HepG2 (cell line): ENCODE measurements around the gene MGLL. TPM values are rescaled to one million over a fixed set of nuclear protein-coding genes. Genes with fewer than 3 reads are reported as not detected.

ENCODE experiments used
- ATAC-seq: fragments of 200-7000 bp; cut with Tn5 transposase; 3 replicates; pipeline ENCODE4 v1.9.1; 2020; ENCODE audit warnings: mild to moderate bottlenecking, moderate library complexity
- BruUV-seq: library from RNA; stranded (reverse); fragments of 400-500 nt; replicated peaks from 2 replicates; lab custom pipeline; 2021; lab: Mats Ljungman, UMichigan
- CTCF ChIA-PET: fragments of 300-600 bp; formaldehyde crosslinking; extraction: SDS; loops from one replicate; lab custom pipeline; 2021; ENCODE audit warnings: low total read pairs, inconsistent platforms, low intra/inter-chr PET ratio; lab: Yijun Ruan, JAX
- POLR2A ChIA-PET: fragments of 350-600 bp; sonication (Branson Sonifier 250); formaldehyde crosslinking; loops from one replicate; lab custom pipeline; 2020; ENCODE audit warnings: antibody characterized with exemption, inconsistent platforms; lab: Yijun Ruan, JAX
- DNase-seq: peaks from one replicate; pipeline ENCODE4 v3.0.0-alpha.2; 2015; ENCODE audit warnings: low spot score
- FAIRE-seq: peaks from 3 replicates; lab custom pipeline; 2011; peaks lifted over from hg19 to GRCh38; lab: Jason Lieb, UNC
- H2AFZ ChIP-seq: one replicate; pipeline ENCODE4 v1.6.1; 2011; ENCODE audit warnings: low read length, inconsistent platforms
- H3K27ac ChIP-seq: fragments of 300-600 bp; 3 replicates; pipeline ENCODE4 v1.8.0; 2011; ENCODE audit warnings: mixed run types, mild to moderate bottlenecking, mixed read lengths, low read length, inconsistent platforms; ENCODE audit not compliant: insufficient read depth; ENCODE audit errors: extremely low read length
- H3K27me3 ChIP-seq, 2 experiments: fragments of 200-600 bp in 1 of 2; 2 replicates in 1 of 2; 3 replicates in 1 of 2; pipeline versions ENCODE4 v1.6.0 to v1.8.0; 2011; ENCODE audit warnings: low read length in 2 of 2, mild to moderate bottlenecking in 2 of 2, moderate library complexity in 2 of 2, inconsistent platforms in 1 of 2; ENCODE audit not compliant: insufficient read depth in 2 of 2, control insufficient read depth in 1 of 2
- H3K36me3 ChIP-seq, 2 experiments: fragments of 200-600 bp in 1 of 2; replicated peaks in 1 of 2; 2 replicates in 1 of 2; 3 replicates in 1 of 2; pipeline versions ENCODE4 v1.5.1 to v1.8.0; 2011; ENCODE audit warnings: low read length in 2 of 2, inconsistent platforms in 1 of 2; ENCODE audit not compliant: insufficient read depth in 2 of 2, control insufficient read depth in 1 of 2
- H3K4me1 ChIP-seq: 2 replicates; pipeline ENCODE4 v1.5.1; 2012; ENCODE audit warnings: low read length, inconsistent platforms; ENCODE audit not compliant: insufficient read depth
- H3K4me2 ChIP-seq: 2 replicates; pipeline ENCODE4 v1.6.0; 2011; ENCODE audit warnings: low read depth, low read length, inconsistent platforms
- H3K4me3 ChIP-seq, 3 experiments: fragments of 200-600 bp in 1 of 3; sonication (generic), shearing (Covaris generic) in 1 of 3; replicated peaks in 1 of 3; 2 replicates each; pipeline ENCODE4 v1.5.1; 2011 to 2016; ENCODE audit warnings: low read length in 3 of 3, inconsistent platforms in 2 of 3, low read depth in 2 of 3, mild to moderate bottlenecking in 2 of 3, control low read depth in 1 of 3, mixed read lengths in 1 of 3; ENCODE audit not compliant: insufficient read depth in 1 of 3
- H3K79me2 ChIP-seq: one replicate; pipeline ENCODE4 v1.6.1; 2011; ENCODE audit warnings: low read length, inconsistent platforms; ENCODE audit not compliant: insufficient read depth
- H3K9ac ChIP-seq: 2 replicates; pipeline ENCODE4 v1.6.0; 2011; ENCODE audit warnings: mild to moderate bottlenecking, low read depth, low read length, inconsistent platforms; ENCODE audit not compliant: insufficient read depth
- H3K9me3 ChIP-seq: 2 replicates; pipeline ENCODE4 v1.5.1; 2012; ENCODE audit warnings: mild to moderate bottlenecking, low read length
- H4K20me1 ChIP-seq: 2 replicates; pipeline ENCODE4 v1.6.0; 2011; ENCODE audit warnings: inconsistent platforms, mild to moderate bottlenecking, low read length, moderate library complexity; ENCODE audit not compliant: insufficient read depth
- ELF1 ChIP-seq: sonication (generic); formaldehyde crosslinking; IDR thresholded peaks from 2 replicates; pipeline ENCODE4 v1.4.0; 2020; ENCODE audit warnings: missing genetic modification reagents
- HMG20B ChIP-seq: conservative IDR thresholded peaks from 2 replicates; pipeline ENCODE4 v1.6.1; 2016; ENCODE audit warnings: missing genetic modification reagents, missing compliant biosample characterization
- KLF11 ChIP-seq: IDR thresholded peaks from 2 replicates; pipeline ENCODE4 v1.6.1; 2016; ENCODE audit warnings: missing compliant biosample characterization
- MXD4 ChIP-seq: IDR thresholded peaks from 2 replicates; pipeline ENCODE4 v1.6.1; 2016; ENCODE audit warnings: mild to moderate bottlenecking, missing biosample characterization, missing genetic modification reagents
- POLR2A ChIP-seq, 2 experiments: IDR thresholded peaks; 2 replicates each; pipeline ENCODE4 v1.6.1; 2011; ENCODE audit warnings: low read depth in 2 of 2, low read length in 2 of 2, mild to moderate bottlenecking in 1 of 2, moderate library complexity in 1 of 2; ENCODE audit not compliant: insufficient read depth in 1 of 2
- RAD51 ChIP-seq: fragments of 450-650 bp; IDR thresholded peaks from 2 replicates; pipeline ENCODE4 v1.6.1; 2016; ENCODE audit warnings: borderline replicate concordance
- REPIN1 ChIP-seq: sonication (generic); formaldehyde crosslinking; IDR thresholded peaks from 2 replicates; pipeline ENCODE4 v1.8.0; 2022; ENCODE audit warnings: missing genetic modification reagents, low read depth, mild to moderate bottlenecking, borderline replicate concordance
- ZBTB34 ChIP-seq: sonication (generic); formaldehyde crosslinking; IDR thresholded peaks from 2 replicates; pipeline ENCODE4 v1.8.0; 2022; ENCODE audit warnings: mild to moderate bottlenecking, missing genetic modification reagents
- ZFP36L1 ChIP-seq: sonication (generic); formaldehyde crosslinking; IDR thresholded peaks from 2 replicates; pipeline ENCODE4 v1.8.0; 2022; ENCODE audit warnings: mild to moderate bottlenecking, missing genetic modification reagents, moderate library complexity
- ZNF747 ChIP-seq: sonication (generic); formaldehyde crosslinking; IDR thresholded peaks from 2 replicates; pipeline ENCODE4 v1.8.1; 2023; ENCODE audit warnings: missing genetic modification reagents, mild to moderate bottlenecking, borderline replicate concordance
- WGBS: methylation state at CpG from one replicate; pipeline ENCODE4 v1.1.6; 2017; ENCODE audit warnings: low lambda C conversion rate; 5-methylcytosine and 5-hydroxymethylcytosine counted together
- in situ Hi-C: cut with HindIII; loops from 2 replicates; pipeline ENCODE4 v1.10.0; 2017; ENCODE audit warnings: low pct_unique_long_range_greater_than_20kb; ENCODE audit not compliant: extremely low pct_ligation_motif_present
- intact Hi-C: fragments of 100-400 bp; cut with micrococcal nuclease; formaldehyde crosslinking; loops from one replicate; pipeline ENCODE4 v1.10.0; 2022; ENCODE audit not compliant: unreplicated experiment
- polyA plus RNA-seq, 8 experiments: library from polyadenylated mRNA; depleted of rRNA in 3 of 8; stranded (reverse) in 7 of 8; unstranded in 1 of 8; fragments of >200 nt; fragmentation: Illumina TruSeq in 4 of 8; extraction: Trizol in 4 of 8; gene quantifications; 2 replicates each; pipeline versions ENCODE4 v1.2.1 to v1.2.3, GENCODE V29; 2011 to 2016; ENCODE audit warnings: low read depth in 4 of 8, missing spikeins in 1 of 8, mixed read lengths in 1 of 8; ENCODE audit not compliant: insufficient read depth in 1 of 8
- total RNA-seq, 5 experiments: library from RNA; depleted of rRNA; stranded (reverse); fragments of >200 nt; fragmentation: Illumina TruSeq; extraction: Trizol; gene quantifications; 2 replicates each; pipeline ENCODE4 v1.2.3, GENCODE V29; 2016; ENCODE audit warnings: low read depth in 1 of 5
- TF ChIP-seq, protein P1 (sequence below): sonication (generic); formaldehyde crosslinking; conservative IDR thresholded peaks from 2 replicates; pipeline ENCODE4 v1.8.1; 2023; ENCODE audit warnings: missing genetic modification reagents

The MGLL gene
- total and polyA plus RNA-seq, 2 of the 13 experiments (the other 11 are each of a cell fraction or from before 2014, with no cell fraction given), result not detected

DNA sequence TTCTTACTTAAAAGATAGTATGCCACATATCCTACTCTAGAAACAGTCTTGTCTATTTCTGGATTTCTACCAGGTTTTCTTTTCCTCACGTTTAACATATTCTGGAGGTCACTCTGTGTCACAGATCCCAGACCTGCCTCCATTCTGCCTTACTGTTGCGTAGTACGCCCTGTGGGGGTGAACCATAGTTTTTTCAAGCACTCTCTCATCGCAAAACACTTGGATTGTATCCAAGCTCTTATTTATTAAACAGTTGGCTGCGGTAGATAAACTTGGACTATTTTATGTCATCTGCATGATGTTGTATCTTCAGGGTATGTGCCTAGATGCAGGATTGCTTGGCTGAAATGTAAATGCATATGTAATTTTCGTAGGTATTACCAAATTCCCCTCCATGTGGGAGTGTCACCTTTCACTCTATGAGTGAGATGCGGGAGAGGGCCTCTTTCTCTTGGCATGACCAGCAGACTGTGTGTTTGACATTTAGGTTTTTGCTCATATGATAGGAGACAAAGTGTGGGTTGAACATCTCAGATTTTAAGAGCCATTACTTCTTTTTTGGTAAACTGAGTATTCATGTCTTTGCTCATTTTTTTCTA, 93.8 kb downstream of the MGLL start:
- 9% methylated on average over 7 of the region's 7 CpGs for WGBS

More for the DNA sequence above, 93.8 kb downstream of the MGLL start:
- in situ Hi-C loops (no loop called here), intact Hi-C loops (no loop called here)
- no TSS peak for BruUV-seq
- no peak for FAIRE-seq
- Histone ChIP-seq H3K4me1 (no peaks in the 10 kb centered on the region), H3K9me3 (no peaks in the 10 kb centered on the region), H3K36me3 (no peaks in the 10 kb centered on the region), H2AFZ (no peak overlapping the region), H3K27me3 (peaks cover 2 to 16% of the 10 kb centered on the region in 2 experiments; a peak in 3 of 5 replicates), H3K4me2 (no peak overlapping the region), H3K9ac (no peak overlapping the region), H3K4me3 (no peak overlapping the region), H4K20me1 (no peaks in the 10 kb centered on the region), H3K27ac (no peak overlapping the region), H3K79me2 (no peaks in the 10 kb centered on the region)
- ATAC-seq, result no peak
- DNase-seq, result no peak
- POLR2A ChIA-PET, result no interaction called here
- CTCF ChIA-PET, result no interaction called here
- TF ChIP-seq POLR2A (IDR thresholded peaks at IDR 0.05; ENCODE audit: insufficient read depth in 1 of 2, low read depth in 2 of 2, low read length in 2 of 2) (no peak), REPIN1 (no peak), MXD4 (CRISPR knock-in tag) (no peak), HMG20B (CRISPR knock-in tag) (no peak), RAD51 (no peak), ELF1 (CRISPR knock-in tag) (no peak), ZFP36L1 (CRISPR knock-in tag) (no peak), ZNF747 (no peak), KLF11 (CRISPR knock-in tag) (no peak), ZBTB34 (CRISPR knock-in tag) (no peak)
- TF ChIP-seq, protein P1, sequence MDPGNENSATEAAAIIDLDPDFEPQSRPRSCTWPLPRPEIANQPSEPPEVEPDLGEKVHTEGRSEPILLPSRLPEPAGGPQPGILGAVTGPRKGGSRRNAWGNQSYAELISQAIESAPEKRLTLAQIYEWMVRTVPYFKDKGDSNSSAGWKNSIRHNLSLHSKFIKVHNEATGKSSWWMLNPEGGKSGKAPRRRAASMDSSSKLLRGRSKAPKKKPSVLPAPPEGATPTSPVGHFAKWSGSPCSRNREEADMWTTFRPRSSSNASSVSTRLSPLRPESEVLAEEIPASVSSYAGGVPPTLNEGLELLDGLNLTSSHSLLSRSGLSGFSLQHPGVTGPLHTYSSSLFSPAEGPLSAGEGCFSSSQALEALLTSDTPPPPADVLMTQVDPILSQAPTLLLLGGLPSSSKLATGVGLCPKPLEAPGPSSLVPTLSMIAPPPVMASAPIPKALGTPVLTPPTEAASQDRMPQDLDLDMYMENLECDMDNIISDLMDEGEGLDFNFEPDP (CRISPR knock-in tag), result no peak
